ENCODE results near the gene RAD21L1.
"Not testable (repeated sequence)": the region's sequence is repeated elsewhere in the genome, so short reads cannot be mapped to it uniquely, and the experiment has no call there.

Gene RAD21L1

GRCh38 chr20:1224205-1224890 lies 1.5 kb upstream of the RAD21L1 start:
- DNase-seq: no peak

GRCh38 chr20:1225263-1225782 lies 521 bp upstream of the RAD21L1 start:
- DNase-seq: peak in 1 of 56 donors; percentile 16

GRCh38 chr20:1229541-1229940 lies 3.7 kb downstream of the RAD21L1 start:
- no peak for DNase-seq

GRCh38 chr20:1232286-1233111 lies 6.7 kb downstream of the RAD21L1 start:
- no peak for DNase-seq

DNA sequence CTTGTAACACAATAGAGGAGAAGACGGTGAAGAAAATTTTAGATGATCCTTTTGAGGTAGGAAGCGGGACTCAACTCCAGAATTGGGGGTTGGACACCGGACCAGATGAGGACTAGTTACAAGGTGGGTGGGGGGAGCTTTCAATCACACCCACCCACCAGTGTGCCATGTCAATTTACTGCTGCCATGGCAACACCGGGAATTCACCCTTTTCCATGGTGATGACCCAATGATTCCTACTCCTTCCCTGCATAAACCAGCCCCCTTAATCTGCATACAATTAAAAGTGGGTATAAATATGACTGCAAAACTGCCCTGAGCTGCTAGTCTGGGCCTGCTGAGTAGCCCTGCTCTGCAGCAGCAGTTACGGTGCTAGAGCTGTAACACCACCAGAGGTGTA lies 14.7 kb downstream of the RAD21L1 start:
- no peak for DNase-seq

GRCh38 chr20:1241456-1241855 lies 15.6 kb downstream of the RAD21L1 start:
- no peak for DNase-seq

DNA sequence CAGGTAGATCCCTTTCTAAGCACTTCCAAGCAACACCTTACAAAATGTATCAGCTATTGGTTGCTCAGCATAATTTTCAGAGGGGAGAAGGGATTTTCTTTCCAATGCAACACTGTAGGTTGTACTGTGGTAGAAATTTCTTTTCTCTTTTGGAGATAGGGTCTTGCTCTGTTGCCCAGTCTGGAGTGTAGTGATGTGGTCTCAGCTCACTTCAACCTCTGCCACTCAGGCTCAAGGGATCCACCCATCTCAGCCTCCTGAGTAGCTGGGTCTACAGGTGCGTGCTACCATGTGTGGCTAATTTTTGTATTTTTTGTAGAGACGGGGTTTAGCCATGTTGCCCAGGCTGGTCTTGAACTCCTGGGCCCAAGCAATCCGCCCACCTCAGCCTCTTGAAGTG lies 16.3 kb downstream of the RAD21L1 start:
- no peak for DNase-seq

- no peak for DNase-seq
Measured at GRCh38 chr20:1242530-1242929, 16.7 kb downstream of the RAD21L1 start.

DNA sequence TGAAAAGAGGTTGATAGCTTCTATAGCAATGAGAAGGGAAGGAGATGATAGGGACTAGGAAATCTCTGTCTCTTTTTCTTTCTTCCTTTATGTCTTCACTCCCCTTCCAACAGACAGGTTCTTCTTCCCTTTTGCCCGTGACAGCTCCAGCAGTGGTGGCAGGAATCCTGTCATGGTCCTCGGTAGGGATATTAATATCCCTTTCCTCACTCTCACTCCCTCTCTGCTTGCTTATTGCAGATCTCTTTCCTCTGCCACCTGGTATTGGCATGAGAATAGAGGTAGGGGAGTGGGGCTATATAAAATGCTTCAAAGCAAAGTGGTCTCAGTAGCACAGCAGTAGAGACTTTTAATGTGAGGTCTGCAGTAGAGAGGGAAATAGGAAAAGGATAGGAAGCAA lies 19.7 kb downstream of the RAD21L1 start:
- DNase-seq: no peak

DNA sequence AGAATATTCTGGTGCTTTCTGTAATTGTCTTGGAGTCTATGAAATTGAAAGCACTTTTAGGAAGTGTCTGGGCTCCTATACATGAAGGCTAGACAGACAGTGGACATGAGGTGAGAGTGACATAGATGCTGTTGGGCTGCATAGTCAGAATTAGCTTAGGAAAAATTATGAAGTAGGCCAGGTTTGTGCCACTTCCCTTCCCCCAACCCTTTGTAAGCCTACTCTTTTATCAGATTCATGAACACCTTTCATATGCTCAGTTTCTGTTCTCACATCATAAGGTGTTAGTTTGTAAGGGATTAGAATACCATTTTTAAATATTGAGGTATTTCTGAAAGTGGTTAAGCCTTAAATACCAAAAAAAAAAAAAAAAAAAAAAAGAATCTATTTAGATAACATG lies 21.8 kb downstream of the RAD21L1 start:
- no peak for DNase-seq

- DNase-seq: not testable (repeated sequence)
Measured at GRCh38 chr20:1250282-1250681, 24.4 kb downstream of the RAD21L1 start.

DNA sequence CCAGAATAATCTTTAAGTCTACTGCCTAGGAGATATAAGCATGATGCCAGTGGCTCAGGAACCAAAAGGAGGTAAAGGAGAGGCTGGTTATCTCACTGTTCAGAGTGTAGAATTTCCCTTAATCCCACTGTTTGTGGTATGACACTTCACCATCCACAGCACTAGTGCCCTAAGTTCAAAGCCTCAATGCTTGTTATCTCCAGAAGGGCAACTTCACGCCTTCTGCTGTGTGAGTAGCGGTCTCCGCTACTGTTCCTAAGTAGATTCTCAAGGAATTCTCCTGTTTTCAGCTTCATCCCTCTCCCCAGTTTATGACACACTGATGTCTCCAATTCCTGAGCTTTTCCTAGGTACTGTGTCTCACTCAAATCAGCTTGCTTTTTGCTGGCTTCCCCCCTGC lies 26.6 kb downstream of the RAD21L1 start:
- DNase-seq: no peak

- DNase-seq: no peak
Measured at GRCh38 chr20:1254254-1254653, 28.4 kb downstream of the RAD21L1 start.

GRCh38 chr20:1255675-1256074 lies 29.8 kb downstream of the RAD21L1 start:
- DNase-seq: no peak

DNA sequence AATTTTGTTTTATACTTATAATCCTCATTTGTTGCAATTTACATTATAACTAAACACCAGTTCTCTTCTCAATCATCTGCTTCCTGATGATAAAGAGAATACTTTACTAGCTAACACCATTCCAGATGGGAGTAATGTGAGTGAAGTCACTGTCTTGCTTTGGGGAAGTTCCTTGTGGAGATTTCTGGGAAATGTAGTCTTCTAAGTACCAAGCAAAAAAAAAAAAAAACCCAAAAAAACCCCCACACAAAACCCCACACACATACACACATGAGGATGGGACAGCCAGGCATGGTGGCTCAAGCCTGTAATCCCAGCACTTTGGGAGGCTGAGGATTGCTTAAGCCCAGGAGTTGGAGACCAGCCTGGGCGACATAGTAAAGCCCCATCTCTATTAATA lies 38.0 kb downstream of the RAD21L1 start:
- DNase-seq: no peak

- no peak for DNase-seq
Measured at GRCh38 chr20:1264727-1265126, 38.9 kb downstream of the RAD21L1 start.

DNA sequence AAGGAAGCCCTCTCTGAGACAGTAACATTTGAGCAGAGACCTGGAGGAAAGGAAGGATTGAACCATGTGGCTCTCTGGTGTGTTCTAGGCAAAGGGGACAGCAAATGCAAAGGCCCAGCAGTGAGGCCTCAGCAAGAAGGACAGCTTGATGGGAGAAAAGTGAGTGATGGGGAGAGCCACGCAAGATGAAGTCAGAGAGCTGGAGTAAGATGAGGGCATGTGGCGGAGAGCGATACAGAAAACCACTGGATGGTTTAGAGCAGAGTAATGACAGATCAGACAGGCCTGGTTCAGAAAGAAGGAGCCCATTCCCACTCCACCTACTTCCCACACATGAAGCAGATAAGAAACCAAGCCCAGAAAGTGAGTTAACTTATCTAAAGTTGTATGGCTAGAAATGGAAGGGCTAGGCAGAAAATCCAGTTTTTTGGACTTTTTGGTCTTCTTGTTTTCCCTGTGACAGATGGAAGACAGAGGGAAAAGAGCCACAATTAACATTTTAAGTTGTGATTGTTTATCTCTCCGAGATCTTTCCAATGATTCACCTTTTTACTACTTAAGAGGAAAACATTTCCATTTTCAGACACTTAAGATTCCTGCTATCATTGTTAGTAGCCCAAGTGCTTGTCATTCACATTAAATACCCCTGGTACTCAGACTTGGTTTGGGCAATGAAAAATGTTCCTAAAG lies 39.5 kb downstream of the RAD21L1 start:
- no peak for DNase-seq

- no peak for DNase-seq
Measured at GRCh38 chr20:1265916-1266166, 40.0 kb downstream of the RAD21L1 start.

DNA sequence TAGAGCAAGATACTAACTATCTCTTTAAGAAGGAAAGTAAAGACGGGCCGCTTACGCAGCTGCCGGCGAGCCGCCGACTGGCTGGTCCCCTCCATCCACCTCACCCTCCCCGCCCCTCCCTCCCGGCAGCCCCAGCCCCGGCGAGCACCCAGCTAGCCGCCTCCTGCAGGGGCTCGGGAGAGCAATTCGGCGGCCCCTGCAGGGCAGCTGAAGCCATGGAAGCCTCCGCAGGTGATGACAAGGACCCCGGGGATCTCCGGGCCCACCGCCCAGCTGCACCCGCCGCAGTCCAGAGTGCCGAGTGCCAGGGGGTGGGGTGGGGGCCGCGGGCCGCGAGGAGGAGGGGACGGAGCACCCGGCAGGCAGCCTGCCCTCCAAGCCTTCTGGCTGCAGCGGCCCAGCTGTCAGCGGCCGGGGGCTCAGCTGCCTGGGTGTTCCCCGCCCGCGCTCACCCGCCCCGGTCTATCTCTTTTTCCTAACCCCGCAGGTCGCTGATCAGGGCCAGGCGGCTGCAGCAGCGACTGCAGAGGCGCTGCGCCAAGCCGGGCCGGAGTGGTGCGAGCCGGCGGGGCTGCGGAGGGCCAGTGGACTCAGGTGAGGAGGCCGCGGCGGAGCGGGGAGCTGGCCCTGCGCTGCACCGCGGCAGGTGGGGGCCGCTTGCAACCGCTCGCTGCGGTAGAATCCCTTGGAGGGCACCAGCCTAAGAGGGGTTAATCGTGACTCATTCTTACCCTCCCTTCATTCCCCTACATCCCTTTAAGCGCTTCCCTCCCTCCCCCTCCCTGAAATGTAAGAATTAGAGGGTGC lies 40.5 kb downstream of the RAD21L1 start, which contains the start of gene SNPH:
Gene SNPH (plus strand): TSS at position 128 of the 807 bp plus-strand sequence. CDS start 29,946 bp downstream, outside the sequence.
- DNase-seq: peak in 43 of 56 donors; percentile 26 to 86 (median 59)

GRCh38 chr20:1267161-1267560 lies 41.3 kb downstream of the RAD21L1 start:
- DNase-seq: no peak

DNA sequence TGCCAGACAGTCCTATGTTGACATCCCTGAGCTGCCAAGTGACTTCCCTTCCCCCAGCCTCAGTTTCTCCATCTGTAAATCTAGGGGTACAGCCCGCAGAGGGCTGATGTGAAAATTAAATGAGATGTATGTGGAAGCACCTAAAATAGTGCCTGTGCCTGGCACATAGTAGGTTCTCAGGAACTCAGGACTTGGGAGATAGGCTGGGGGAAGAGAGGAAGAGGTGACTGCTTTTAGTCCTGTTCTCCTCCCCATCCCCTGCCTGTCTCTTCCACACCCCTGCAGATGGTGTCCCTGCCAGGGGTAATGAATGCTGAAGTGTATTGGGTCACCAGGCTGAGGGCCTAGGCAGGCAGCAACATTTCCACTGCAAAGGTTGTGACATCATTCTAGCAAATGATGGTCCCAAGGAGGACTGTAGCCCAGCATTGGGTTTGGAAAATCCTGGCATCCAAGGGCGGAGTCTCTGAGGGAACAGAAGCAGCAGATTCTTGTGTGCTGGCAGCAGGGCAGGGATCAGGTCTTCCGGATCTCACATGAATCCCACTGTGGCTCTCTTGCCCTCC lies 42.0 kb downstream of the RAD21L1 start:
- no peak for DNase-seq
